Endothelial cell of umbilical vein (primary cell): ENCODE data around the gene TNNT3. TPM values are rescaled to one million over a fixed set of nuclear protein-coding genes. Genes with fewer than 3 reads are reported as not detected.

ENCODE experiments used
- BruUV-seq: library from RNA; stranded (reverse); fragments of 400-500 nt; replicated peaks from 2 replicates; lab custom pipeline; 2021; lab: Mats Ljungman, UMichigan
- CTCF ChIA-PET: fragments of 300-600, 350-600 bp; sonication (Branson Sonifier 250); formaldehyde crosslinking; loops from one replicate; lab custom pipeline; 2021; ENCODE audit warnings: antibody characterized with exemption, inconsistent platforms; lab: Charles Lee
- POLR2A ChIA-PET: fragments of 300-600, 350-600 bp; sonication (Branson Sonifier 250); formaldehyde crosslinking; loops from one replicate; lab custom pipeline; 2021; ENCODE audit warnings: antibody characterized with exemption, inconsistent platforms; lab: Charles Lee
- DNase-seq: peaks from one replicate; pipeline ENCODE4 v3.0.0-alpha.2; 2011; ENCODE audit warnings: low read depth, low spot score
- FAIRE-seq: peaks from 2 replicates; lab custom pipeline; 2011; peaks lifted over from hg19 to GRCh38; lab: Jason Lieb, UNC
- H2AFZ ChIP-seq: 2 replicates; pipeline ENCODE4 v1.6.0; 2012; ENCODE audit warnings: low read depth, low read length, control low read depth, inconsistent platforms
- H3K27ac ChIP-seq: 2 replicates; pipeline ENCODE4 v1.5.1; 2011; ENCODE audit warnings: low read depth, mild to moderate bottlenecking, control low read depth, low read length, moderate library complexity; ENCODE audit not compliant: insufficient read depth
- H3K27me3 ChIP-seq, 2 experiments: 2 replicates each; pipeline versions ENCODE4 v1.6.0 to v1.6.1; 2011; ENCODE audit warnings: low read length in 2 of 2, mixed read lengths in 1 of 2; ENCODE audit not compliant: control insufficient read depth in 2 of 2, insufficient read depth in 2 of 2
- H3K36me3 ChIP-seq, 2 experiments: 2 replicates in 1 of 2; 3 replicates in 1 of 2; pipeline ENCODE4 v1.5.1; 2011; ENCODE audit warnings: low read length in 2 of 2, mild to moderate bottlenecking in 1 of 2, moderate library complexity in 1 of 2; ENCODE audit not compliant: control insufficient read depth in 2 of 2, insufficient read depth in 2 of 2; ENCODE audit errors: extremely low read depth in 1 of 2
- H3K4me1 ChIP-seq: 3 replicates; pipeline ENCODE4 v1.5.1; 2011; ENCODE audit warnings: mild to moderate bottlenecking, low read length; ENCODE audit not compliant: control insufficient read depth, insufficient read depth; ENCODE audit errors: extremely low read depth
- H3K4me2 ChIP-seq: 2 replicates; pipeline ENCODE4 v1.6.1; 2011; ENCODE audit warnings: low read length, control low read depth, mixed read lengths; ENCODE audit not compliant: insufficient read depth
- H3K4me3 ChIP-seq, 3 experiments: fragments of 200-600 bp in 1 of 3; sonication (generic), shearing (Covaris generic) in 1 of 3; replicated peaks in 1 of 3; 2 replicates each; pipeline ENCODE4 v1.5.1; 2011 to 2016; ENCODE audit warnings: control low read depth in 3 of 3, low read length in 3 of 3, mild to moderate bottlenecking in 2 of 3, inconsistent platforms in 1 of 3, low read depth in 1 of 3, moderate library complexity in 1 of 3; ENCODE audit not compliant: insufficient read depth in 1 of 3
- H3K79me2 ChIP-seq: 2 replicates; pipeline ENCODE4 v1.6.0; 2012; ENCODE audit warnings: low read length, inconsistent platforms; ENCODE audit not compliant: control insufficient read depth, insufficient read depth
- H3K9ac ChIP-seq: replicated peaks from 2 replicates; pipeline ENCODE3; 2011; ENCODE audit warnings: low read length, control low read depth; ENCODE audit not compliant: insufficient read depth; ENCODE audit errors: extremely low read depth
- H3K9me1 ChIP-seq: replicated peaks from 3 replicates; pipeline ENCODE4 v1.6.0; 2011; ENCODE audit warnings: mild to moderate bottlenecking, low read length; ENCODE audit not compliant: control insufficient read depth, insufficient read depth; ENCODE audit errors: extremely low read depth
- H3K9me3 ChIP-seq: replicated peaks from 2 replicates; pipeline ENCODE4 v1.5.1; 2012; ENCODE audit warnings: low read length, inconsistent platforms; ENCODE audit not compliant: control insufficient read depth, insufficient read depth
- H4K20me1 ChIP-seq: replicated peaks from 2 replicates; pipeline ENCODE3; 2011; ENCODE audit warnings: mild to moderate bottlenecking, low read length; ENCODE audit not compliant: control insufficient read depth, insufficient read depth; ENCODE audit errors: extremely low read depth
- CTCF ChIP-seq, 2 donors: IDR thresholded peaks; 1 replicate in 1 of 2; 2 replicates in 1 of 2; pipeline ENCODE4 v1.5.1; 2011; ENCODE audit warnings: low read length in 2 of 2, mild to moderate bottlenecking in 2 of 2, moderate library complexity in 2 of 2, control low read depth in 1 of 2, inconsistent platforms in 1 of 2, low read depth in 1 of 2; ENCODE audit not compliant: insufficient read depth in 1 of 2; ENCODE audit errors: extremely low read depth in 1 of 2
- EZH2 ChIP-seq: IDR thresholded peaks from 2 replicates; pipeline ENCODE4 v1.6.1; 2012; ENCODE audit warnings: borderline replicate concordance, low read depth, mild to moderate bottlenecking, moderate library complexity, low read length, inconsistent platforms; ENCODE audit not compliant: severe bottlenecking
- FOS ChIP-seq: IDR thresholded peaks from 2 replicates; pipeline ENCODE4 v1.6.1; 2011; ENCODE audit warnings: mild to moderate bottlenecking, low read length, moderate library complexity, borderline replicate concordance; ENCODE audit not compliant: insufficient read depth
- GATA2 ChIP-seq: IDR thresholded peaks from 2 replicates; pipeline ENCODE4 v1.7.0; 2011; ENCODE audit warnings: low read depth, mild to moderate bottlenecking, moderate library complexity, mixed read lengths, low read length; ENCODE audit not compliant: insufficient read length, insufficient read depth
- JUN ChIP-seq: IDR thresholded peaks from 2 replicates; pipeline ENCODE4 v1.6.1; 2011; ENCODE audit warnings: borderline replicate concordance, low read depth; ENCODE audit not compliant: insufficient read length, insufficient read depth
- MYC ChIP-seq: IDR thresholded peaks from one replicate; pipeline ENCODE4 v1.6.1; 2011; ENCODE audit warnings: mild to moderate bottlenecking, low read depth, low read length
- POLR2A ChIP-seq: IDR thresholded peaks from 2 replicates; pipeline ENCODE4 v1.6.1; 2012; ENCODE audit warnings: low read depth, mild to moderate bottlenecking, control low read depth, low read length
- POLR2AphosphoS5 ChIP-seq: IDR thresholded peaks from 2 replicates; pipeline ENCODE4 v1.6.1; 2012; ENCODE audit warnings: low read depth, mild to moderate bottlenecking, control low read depth, low read length, moderate library complexity; ENCODE audit not compliant: insufficient read depth
- dilution Hi-C: fragments of 300-500 bp; cut with MboI; formaldehyde crosslinking; loops from one replicate; pipeline ENCODE4 v1.15.0; 2019; ENCODE audit warnings: low sequenced_read_pairs; ENCODE audit not compliant: extremely low pct_ligation_motif_present
- intact Hi-C: fragments of 100-400 bp; cut with micrococcal nuclease; formaldehyde crosslinking; loops from one replicate; pipeline ENCODE4 v1.10.0; 2022
- polyA plus RNA-seq, 4 experiments: library from polyadenylated mRNA; depleted of rRNA in 3 of 4; stranded (reverse) in 3 of 4; unstranded in 1 of 4; fragments of >200 nt; gene quantifications; 2 replicates each; pipeline versions ENCODE4 v1.2.1 to v1.2.3, GENCODE V29; 2011 to 2012; ENCODE audit warnings: missing spikeins in 1 of 4
- total RNA-seq: library from RNA; stranded (reverse); gene quantifications from 2 replicates; pipeline ENCODE4 v1.2.3, GENCODE V29; 2021
- TF ChIP-seq, protein P1 (sequence below): IDR thresholded peaks from 2 replicates; pipeline ENCODE4 v1.6.1; 2011; ENCODE audit not compliant: insufficient read depth, insufficient read length

Gene TNNT3
- total and polyA plus RNA-seq, 2 donors (not counting 3 experiments of a cell fraction or from before 2014, with no cell fraction given): not detected

- DNase-seq (no peak), FAIRE-seq (no peak)
- POLR2A ChIA-PET: no interaction called here
- Histone ChIP-seq H3K9ac (no peak overlapping the region), H3K4me3 (no peak overlapping the region), H3K4me1 (no peaks in the 10 kb centered on the region), H2AFZ (no peak overlapping the region), H3K79me2 (no peaks in the 10 kb centered on the region), H3K9me1 (no peaks in the 10 kb centered on the region), H3K27me3 (peaks cover 17 to 19% of the 10 kb centered on the region in 2 experiments), H4K20me1 (no peaks in the 10 kb centered on the region), H3K36me3 (no peaks in the 10 kb centered on the region), H3K27ac (no peak overlapping the region), H3K4me2 (no peak overlapping the region), H3K9me3 (no peaks in the 10 kb centered on the region)
- dilution Hi-C loops: no loop called here
- TF ChIP-seq POLR2AphosphoS5 (no peak), CTCF (IDR thresholded peaks at IDR 0.05; ENCODE audit: extremely low read depth in 1 of 2, insufficient read depth in 1 of 2, low read depth in 1 of 2, low read length in 2 of 2) (no peak), JUN (no peak), EZH2 (no peak), MYC (no peak), GATA2 (no peak), FOS (no peak), POLR2A (no peak)
- TF ChIP-seq, protein P1, sequence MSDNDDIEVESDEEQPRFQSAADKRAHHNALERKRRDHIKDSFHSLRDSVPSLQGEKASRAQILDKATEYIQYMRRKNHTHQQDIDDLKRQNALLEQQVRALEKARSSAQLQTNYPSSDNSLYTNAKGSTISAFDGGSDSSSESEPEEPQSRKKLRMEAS: no peak
- intact Hi-C loops: no loop called here
- CTCF ChIA-PET: interaction anchor here (0.6 kb wide), 1 partner anchor 1226 kb away, joined by 3 read pairs; no protein-coding TSS in a partner anchor
- no TSS peak for BruUV-seq
Measured at GRCh38 chr11:1894759-1895158, 24.7 kb upstream of the TNNT3 start.
